ENCODE data around the gene TLR9.

TLR9 gene

GRCh38 chr3:52256159-52256558 lies 30.7 kb upstream of the TLR9 start:
- no peak overlapping the region for H3K4me3 Mint-ChIP-seq
- H3K9me3 Mint-ChIP-seq = peaks cover 0 to 1% of the 10 kb centered on the region in 2 donors
- ATAC-seq (replicated peaks) = no peak
- H3K4me1 Mint-ChIP-seq = peaks cover 24 to 43% of the 10 kb centered on the region in 2 donors
- peak overlapping the region; percentile 9 for H3K27ac Mint-ChIP-seq
- H3K27me3 Mint-ChIP-seq = no peaks in the 10 kb centered on the region
- H3K36me3 Mint-ChIP-seq = peaks cover 40 to 64% of the 10 kb centered on the region in 2 donors
- DNase-seq = no peak

- Mint-ChIP-seq H3K4me3 (no peak overlapping the region), H3K9me3 (peaks cover 0 to 1% of the 10 kb centered on the region in 2 donors), H3K27ac (no peak overlapping the region), H3K4me1 (peaks cover 25 to 55% of the 10 kb centered on the region in 2 donors), H3K36me3 (peaks cover 38 to 65% of the 10 kb centered on the region in 2 donors), H3K27me3 (no peaks in the 10 kb centered on the region)
- ATAC-seq (replicated peaks) (no peak), DNase-seq (no peak)
Measured at GRCh38 chr3:52254608-52255007, 29.2 kb upstream of the TLR9 start.

GRCh38 chr3:52253314-52254304 lies 28.2 kb upstream of the TLR9 start:
- Mint-ChIP-seq H3K27me3 (no peaks in the 10 kb centered on the region), H3K9me3 (peaks cover 0 to 1% of the 10 kb centered on the region in 2 donors)

GRCh38 chr3:52250122-52250521 lies 24.7 kb upstream of the TLR9 start:
- Mint-ChIP-seq H3K4me3 (no peak overlapping the region), H3K27ac (peak overlapping the region; percentile 34), H3K9me3 (peaks cover 0 to 1% of the 10 kb centered on the region in 2 donors), H3K4me1 (peaks cover 41 to 80% of the 10 kb centered on the region in 2 donors), H3K36me3 (peaks cover 44 to 59% of the 10 kb centered on the region in 2 donors), H3K27me3 (no peaks in the 10 kb centered on the region)
- ATAC-seq (replicated peaks) = no peak
- no peak for DNase-seq

More at GRCh38 chr3:52253314-52254304, 28.2 kb upstream of the TLR9 start:
- ATAC-seq (replicated peaks) (peak; percentile 97 to 98), DNase-seq (peak; percentile 87)
- peak overlapping the region; percentile 98 for H3K27ac Mint-ChIP-seq
- H3K4me3 Mint-ChIP-seq = peak overlapping the region; percentile 63 to 81
- peaks cover 42 to 64% of the 10 kb centered on the region in 2 donors for H3K36me3 Mint-ChIP-seq
- peaks cover 29 to 60% of the 10 kb centered on the region in 2 donors for H3K4me1 Mint-ChIP-seq

- H3K4me1 Mint-ChIP-seq = peaks cover 45 to 80% of the 10 kb centered on the region in 2 donors
- H3K27ac Mint-ChIP-seq = peak overlapping the region; percentile 34
- no peak for DNase-seq
- H3K9me3 Mint-ChIP-seq = peaks cover 0 to 1% of the 10 kb centered on the region in 2 donors
- ATAC-seq (replicated peaks) = no peak
- no peaks in the 10 kb centered on the region for H3K27me3 Mint-ChIP-seq
- H3K4me3 Mint-ChIP-seq = no peak overlapping the region
- H3K36me3 Mint-ChIP-seq = peaks cover 42 to 58% of the 10 kb centered on the region in 2 donors
Measured at GRCh38 chr3:52249683-52250082, 24.2 kb upstream of the TLR9 start.

- Mint-ChIP-seq H3K36me3 (peaks cover 40 to 58% of the 10 kb centered on the region in 2 donors), H3K27ac (peak overlapping the region; percentile 82), H3K4me1 (peaks cover 47 to 81% of the 10 kb centered on the region in 2 donors), H3K9me3 (peaks cover 0 to 1% of the 10 kb centered on the region in 2 donors), H3K4me3 (peak overlapping the region in 1 of 2 donors; percentile 47), H3K27me3 (no peaks in the 10 kb centered on the region)
- DNase-seq (no peak), ATAC-seq (replicated peaks) (no peak)
Measured at GRCh38 chr3:52248816-52249547, 23.5 kb upstream of the TLR9 start.

- Mint-ChIP-seq H3K36me3 (peaks cover 39 to 52% of the 10 kb centered on the region in 2 donors), H3K27ac (peak overlapping the region; percentile 82), H3K4me3 (peak overlapping the region in 1 of 2 donors; percentile 46), H3K27me3 (no peaks in the 10 kb centered on the region), H3K9me3 (peaks cover 0 to 2% of the 10 kb centered on the region in 2 donors), H3K4me1 (peaks cover 45 to 81% of the 10 kb centered on the region in 2 donors)
- ATAC-seq (replicated peaks) (no peak), DNase-seq (no peak)
Measured at GRCh38 chr3:52248165-52248541, 22.7 kb upstream of the TLR9 start.

GRCh38 chr3:52247409-52248164 lies 22.1 kb upstream of the TLR9 start:
- peaks cover 36 to 49% of the 10 kb centered on the region in 2 donors for H3K36me3 Mint-ChIP-seq
- H3K9me3 Mint-ChIP-seq = peaks cover 0 to 1% of the 10 kb centered on the region in 2 donors
- no peak for ATAC-seq (replicated peaks)
- peak overlapping the region; percentile 82 for H3K27ac Mint-ChIP-seq
- H3K4me3 Mint-ChIP-seq = peak overlapping the region; percentile 80 to 81
- no peak for DNase-seq
- H3K27me3 Mint-ChIP-seq = no peaks in the 10 kb centered on the region
- H3K4me1 Mint-ChIP-seq = peaks cover 43 to 77% of the 10 kb centered on the region in 2 donors

GRCh38 chr3:52246728-52247408 lies 21.4 kb upstream of the TLR9 start:
- H3K27ac Mint-ChIP-seq = peak overlapping the region; percentile 91
- no peak for DNase-seq
- peaks cover 0 to 1% of the 10 kb centered on the region in 2 donors for H3K9me3 Mint-ChIP-seq
- H3K4me1 Mint-ChIP-seq = peaks cover 45 to 75% of the 10 kb centered on the region in 2 donors
- H3K36me3 Mint-ChIP-seq = peaks cover 34 to 45% of the 10 kb centered on the region in 2 donors
- no peak for ATAC-seq (replicated peaks)
- no peaks in the 10 kb centered on the region for H3K27me3 Mint-ChIP-seq
- H3K4me3 Mint-ChIP-seq = peak overlapping the region; percentile 80 to 81

GRCh38 chr3:52246264-52246620 lies 20.8 kb upstream of the TLR9 start:
- no peaks in the 10 kb centered on the region for H3K27me3 Mint-ChIP-seq
- peaks cover 0 to 1% of the 10 kb centered on the region in 2 donors for H3K9me3 Mint-ChIP-seq
- peaks cover 34 to 46% of the 10 kb centered on the region in 2 donors for H3K36me3 Mint-ChIP-seq
- DNase-seq = no peak
- H3K4me1 Mint-ChIP-seq = peaks cover 46 to 79% of the 10 kb centered on the region in 2 donors
- ATAC-seq (replicated peaks) = no peak
- H3K27ac Mint-ChIP-seq = peak overlapping the region; percentile 91
- peak overlapping the region; percentile 80 to 81 for H3K4me3 Mint-ChIP-seq

- Mint-ChIP-seq H3K36me3 (peaks cover 37 to 49% of the 10 kb centered on the region in 2 donors), H3K27me3 (no peaks in the 10 kb centered on the region), H3K4me1 (peaks cover 51 to 84% of the 10 kb centered on the region in 2 donors), H3K4me3 (peak within 1 kb of the TSS; percentile 82 to 85), H3K27ac (peak within 1 kb of the TSS; percentile 98), H3K9me3 (peaks cover 0 to 1% of the 10 kb centered on the region in 2 donors)
- ATAC-seq (replicated peaks) (peak; percentile 3 to 12), DNase-seq (peak; percentile 34)
Measured at GRCh38 chr3:52245322-52246263, 20.1 kb upstream of the TLR9 start, which contains the start of gene PPM1M. TSS of gene PPM1M (plus strand) at chr3:52245759. CDS start at chr3:52245825, 66 bp downstream.
